CD4-positive, CD25-positive, alpha-beta regulatory T cell (primary cell): Measurements from ENCODE around the gene PLEKHM3. TPM values are rescaled to one million over a fixed set of nuclear protein-coding genes. Genes with fewer than 3 reads are reported as not detected.
A peak's percentile ranks its signal among the peaks of the same experiment; 100 is the strongest.

Experiments used
- ATAC-seq, 2 donors: fragments of 150-1000 bp; cut with Tn5 transposase; one replicate each; pipeline ENCODE4 v1.10.0; 2021; ENCODE audit warnings: low read depth in 2 of 2, moderate number of reproducible peaks in 2 of 2, moderate library complexity in 1 of 2
- DNase-seq, 3 donors: peaks; one replicate each; pipeline versions ENCODE4 v3.0.0 to v3.0.0-alpha.2; 2012 to 2022; ENCODE audit warnings: mixed read lengths in 1 of 3
- H3K27ac ChIP-seq: one replicate; pipeline ENCODE4 v1.7.0; 2013; ENCODE audit warnings: mild to moderate bottlenecking, low read length; ENCODE audit not compliant: insufficient read depth, poor library complexity, severe bottlenecking
- H3K27me3 ChIP-seq: one replicate; pipeline ENCODE4 v1.7.0; 2013; ENCODE audit warnings: low read length; ENCODE audit not compliant: control insufficient read depth, insufficient read depth
- H3K36me3 ChIP-seq: one replicate; pipeline ENCODE4 v1.7.0; 2013; ENCODE audit warnings: mild to moderate bottlenecking, low read length, moderate library complexity; ENCODE audit not compliant: control insufficient read depth, insufficient read depth
- H3K4me1 ChIP-seq: 2 replicates; pipeline ENCODE4 v1.7.0; 2013; ENCODE audit warnings: mild to moderate bottlenecking, low read length; ENCODE audit not compliant: insufficient read depth, control insufficient read depth, poor library complexity, severe bottlenecking
- H3K4me3 ChIP-seq: one replicate; pipeline ENCODE4 v1.7.0; 2013; ENCODE audit warnings: low read depth, mild to moderate bottlenecking, low read length, moderate library complexity
- H3K9me3 ChIP-seq, 2 experiments: 1 replicate in 1 of 2; 2 replicates in 1 of 2; pipeline ENCODE4 v1.7.0; 2013; ENCODE audit warnings: low read length in 2 of 2, mild to moderate bottlenecking in 1 of 2, moderate library complexity in 1 of 2; ENCODE audit not compliant: control insufficient read depth in 2 of 2
- H3K27ac Mint-ChIP-seq, 3 donors: one replicate each; pipeline ENCODE4 v1.8.0; 2020 to 2022; ENCODE audit warnings: mild to moderate bottlenecking in 3 of 3, mixed read lengths in 3 of 3, moderate library complexity in 2 of 3
- H3K27me3 Mint-ChIP-seq: one replicate; pipeline ENCODE4 v1.8.0; 2022; ENCODE audit warnings: mild to moderate bottlenecking, mixed read lengths
- H3K36me3 Mint-ChIP-seq: one replicate; pipeline ENCODE4 v1.8.0; 2020; ENCODE audit warnings: mixed read lengths
- H3K4me1 Mint-ChIP-seq, 4 donors: one replicate each; pipeline ENCODE4 v1.8.0; 2020 to 2022; ENCODE audit warnings: mixed read lengths in 4 of 4, mild to moderate bottlenecking in 1 of 4
- H3K4me3 Mint-ChIP-seq, 4 donors: one replicate each; pipeline ENCODE4 v1.8.0; 2020 to 2022; ENCODE audit warnings: mild to moderate bottlenecking in 4 of 4, mixed read lengths in 4 of 4, moderate library complexity in 3 of 4
- H3K9me3 Mint-ChIP-seq, 7 donors: one replicate each; pipeline ENCODE4 v1.8.0; 2020 to 2022; ENCODE audit warnings: mixed read lengths in 7 of 7, mild to moderate bottlenecking in 3 of 7, moderate library complexity in 2 of 7
- polyA plus RNA-seq, 4 donors: library from polyadenylated mRNA; unstranded; fragments of 300-500 nt; fragmentation: Illumina TruSeq; gene quantifications; one replicate each; pipeline ENCODE4 v1.2.3, GENCODE V29; 2021
- total RNA-seq: library from RNA; stranded (reverse); gene quantifications from one replicate; pipeline ENCODE4 v1.2.3, GENCODE V29; 2022

Gene PLEKHM3
- total and polyA plus RNA-seq, 5 donors from 2014 or later, result 2.7 to 15.1 (median 3.4) TPM

- no peak for ATAC-seq
- no peaks in the 10 kb centered on the region for H3K9me3 ChIP-seq
- DNase-seq, result no peak
- H3K4me1 ChIP-seq, result no peaks in the 10 kb centered on the region
- Mint-ChIP-seq H3K36me3 (peaks cover 24% of the 10 kb centered on the region), H3K4me3 (no peak overlapping the region), H3K9me3 (no peaks in the 10 kb centered on the region), H3K27ac (peak overlapping the region in 1 of 3 donors; percentile 7), H3K4me1 (peaks cover 0 to 5% (median 0%) of the 10 kb centered on the region in 4 donors), H3K27me3 (no peaks in the 10 kb centered on the region)
- H3K4me3 ChIP-seq, result no peak overlapping the region
- H3K27me3 ChIP-seq, result no peaks in the 10 kb centered on the region
- H3K36me3 ChIP-seq, result peaks cover 4% of the 10 kb centered on the region
- H3K27ac ChIP-seq, result no peak overlapping the region
Observed at GRCh38 chr2:207854484-207855440, 170.6 kb downstream of the PLEKHM3 start.

- Mint-ChIP-seq H3K27ac (no peak overlapping the region), H3K27me3 (no peaks in the 10 kb centered on the region), H3K4me1 (peaks cover 0 to 5% (median 0%) of the 10 kb centered on the region in 4 donors), H3K9me3 (no peaks in the 10 kb centered on the region), H3K4me3 (no peak overlapping the region), H3K36me3 (peaks cover 35% of the 10 kb centered on the region)
- no peaks in the 10 kb centered on the region for H3K4me1 ChIP-seq
- H3K27ac ChIP-seq, result no peak overlapping the region
- no peaks in the 10 kb centered on the region for H3K9me3 ChIP-seq
- no peak overlapping the region for H3K4me3 ChIP-seq
- H3K27me3 ChIP-seq, result no peaks in the 10 kb centered on the region
- no peak for ATAC-seq
- no peak for DNase-seq
- H3K36me3 ChIP-seq, result peaks cover 4% of the 10 kb centered on the region
Observed at GRCh38 chr2:207852791-207853190, 172.5 kb downstream of the PLEKHM3 start.

GRCh38 chr2:207849443-207849842, 175.9 kb downstream of the PLEKHM3 start:
- no peaks in the 10 kb centered on the region for H3K27me3 Mint-ChIP-seq
- peak overlapping the region in 1 of 3 donors; percentile 67 for H3K27ac Mint-ChIP-seq
- no peak for DNase-seq
- peaks cover 24% of the 10 kb centered on the region for H3K36me3 Mint-ChIP-seq
- H3K27ac ChIP-seq, result no peak overlapping the region
- no peaks in the 10 kb centered on the region for H3K4me1 Mint-ChIP-seq
- H3K4me1 ChIP-seq, result no peaks in the 10 kb centered on the region
- no peaks in the 10 kb centered on the region for H3K36me3 ChIP-seq
- H3K4me3 Mint-ChIP-seq, result no peak overlapping the region
- H3K9me3 Mint-ChIP-seq, result no peaks in the 10 kb centered on the region
- no peak overlapping the region for H3K4me3 ChIP-seq
- ATAC-seq, result no peak
- no peaks in the 10 kb centered on the region for H3K27me3 ChIP-seq
- H3K9me3 ChIP-seq, result no peaks in the 10 kb centered on the region

GRCh38 chr2:207848545-207848928, 176.8 kb downstream of the PLEKHM3 start:
- Histone ChIP-seq H3K27me3 (no peaks in the 10 kb centered on the region), H3K4me1 (no peaks in the 10 kb centered on the region), H3K4me3 (no peak overlapping the region), H3K9me3 (no peaks in the 10 kb centered on the region), H3K36me3 (no peaks in the 10 kb centered on the region), H3K27ac (no peak overlapping the region)
- DNase-seq (no peak), ATAC-seq (no peak)
- H3K9me3 Mint-ChIP-seq, result no peaks in the 10 kb centered on the region
- H3K27ac Mint-ChIP-seq, result peak overlapping the region in 1 of 3 donors; percentile 67
- no peaks in the 10 kb centered on the region for H3K4me1 Mint-ChIP-seq
- H3K36me3 Mint-ChIP-seq, result peaks cover 24% of the 10 kb centered on the region
- no peaks in the 10 kb centered on the region for H3K27me3 Mint-ChIP-seq
- H3K4me3 Mint-ChIP-seq, result no peak overlapping the region

- Mint-ChIP-seq H3K4me3 (no peak overlapping the region), H3K36me3 (peaks cover 24% of the 10 kb centered on the region), H3K27ac (peak overlapping the region in 1 of 3 donors; percentile 67), H3K9me3 (no peaks in the 10 kb centered on the region), H3K4me1 (no peaks in the 10 kb centered on the region), H3K27me3 (no peaks in the 10 kb centered on the region)
- Histone ChIP-seq H3K27me3 (no peaks in the 10 kb centered on the region), H3K4me3 (no peak overlapping the region), H3K9me3 (no peaks in the 10 kb centered on the region), H3K36me3 (no peaks in the 10 kb centered on the region), H3K27ac (no peak overlapping the region), H3K4me1 (no peaks in the 10 kb centered on the region)
- ATAC-seq (no peak), DNase-seq (peak in 1 of 3 donors; percentile 7)
Observed at GRCh38 chr2:207847807-207848544, 177.4 kb downstream of the PLEKHM3 start.

GRCh38 chr2:207847098-207847806, 178.1 kb downstream of the PLEKHM3 start:
- ATAC-seq (no peak), DNase-seq (no peak)
- no peaks in the 10 kb centered on the region for H3K9me3 ChIP-seq
- no peaks in the 10 kb centered on the region for H3K27me3 ChIP-seq
- Mint-ChIP-seq H3K9me3 (no peaks in the 10 kb centered on the region), H3K4me1 (no peaks in the 10 kb centered on the region), H3K4me3 (no peak overlapping the region), H3K36me3 (peaks cover 24% of the 10 kb centered on the region), H3K27me3 (no peaks in the 10 kb centered on the region), H3K27ac (no peak overlapping the region)
- no peak overlapping the region for H3K4me3 ChIP-seq
- no peaks in the 10 kb centered on the region for H3K4me1 ChIP-seq
- H3K27ac ChIP-seq, result no peak overlapping the region
- H3K36me3 ChIP-seq, result no peaks in the 10 kb centered on the region

GRCh38 chr2:207845202-207845864, 180.0 kb downstream of the PLEKHM3 start:
- H3K4me1 Mint-ChIP-seq, result no peaks in the 10 kb centered on the region
- no peak for ATAC-seq

More at GRCh38 chr2:207845202-207845864, 180.0 kb downstream of the PLEKHM3 start:
- H3K27me3 Mint-ChIP-seq, result no peaks in the 10 kb centered on the region
- Histone ChIP-seq H3K27me3 (no peaks in the 10 kb centered on the region), H3K36me3 (no peaks in the 10 kb centered on the region), H3K4me1 (no peaks in the 10 kb centered on the region), H3K9me3 (no peaks in the 10 kb centered on the region), H3K27ac (no peak overlapping the region), H3K4me3 (no peak overlapping the region)
- H3K27ac Mint-ChIP-seq, result no peak overlapping the region
- no peaks in the 10 kb centered on the region for H3K9me3 Mint-ChIP-seq
- H3K36me3 Mint-ChIP-seq, result peaks cover 22% of the 10 kb centered on the region
- DNase-seq, result no peak
- H3K4me3 Mint-ChIP-seq, result no peak overlapping the region
